H9 (cell line): ENCODE data around the gene ST6GAL2. TPM values are rescaled to one million over a fixed set of nuclear protein-coding genes. Genes with fewer than 3 reads are reported as not detected.

Experiments used
- DNase-seq: peaks from one replicate; pipeline ENCODE4 v3.0.0-alpha.2; 2017
- H2AFZ ChIP-seq: one replicate; pipeline ENCODE4 v1.6.1; 2013; ENCODE audit warnings: mild to moderate bottlenecking, low read length, control low read depth, moderate library complexity
- H2AK5ac ChIP-seq: 2 replicates; pipeline ENCODE4 v1.6.1; 2013; ENCODE audit warnings: low read length, control low read depth, mixed read lengths; ENCODE audit not compliant: insufficient read length
- H2BK120ac ChIP-seq: one replicate; pipeline ENCODE4 v1.6.1; 2013; ENCODE audit warnings: low read depth, mild to moderate bottlenecking, low read length, control low read depth, inconsistent platforms; ENCODE audit not compliant: poor library complexity, severe bottlenecking
- H2BK12ac ChIP-seq: 2 replicates; pipeline ENCODE4 v1.6.1; 2013; ENCODE audit warnings: low read length, control low read depth, mixed read lengths, low read depth; ENCODE audit not compliant: insufficient read length
- H2BK15ac ChIP-seq: 2 replicates; pipeline ENCODE4 v1.6.1; 2013; ENCODE audit warnings: low read depth, low read length, control low read depth
- H2BK20ac ChIP-seq: one replicate; pipeline ENCODE4 v1.6.1; 2013; ENCODE audit warnings: low read depth, mild to moderate bottlenecking, low read length, control low read depth, inconsistent platforms; ENCODE audit not compliant: poor library complexity, severe bottlenecking
- H2BK5ac ChIP-seq: 2 replicates; pipeline ENCODE4 v1.6.1; 2013; ENCODE audit warnings: low read length, control low read depth, mixed read lengths; ENCODE audit not compliant: insufficient read length
- H3K14ac ChIP-seq: 2 replicates; pipeline ENCODE4 v1.6.1; 2013; ENCODE audit warnings: low read length, control low read depth; ENCODE audit not compliant: insufficient read depth
- H3K18ac ChIP-seq: 2 replicates; pipeline ENCODE4 v1.6.1; 2013; ENCODE audit warnings: low read depth, mild to moderate bottlenecking, mixed read lengths, low read length, control low read depth; ENCODE audit not compliant: insufficient read length
- H3K23ac ChIP-seq: 2 replicates; pipeline ENCODE4 v1.6.1; 2013; ENCODE audit warnings: low read length, control low read depth, mixed read lengths, low read depth; ENCODE audit not compliant: insufficient read length
- H3K23me2 ChIP-seq: 2 replicates; pipeline ENCODE4 v1.6.1; 2013; ENCODE audit warnings: low read depth, mild to moderate bottlenecking, mixed read lengths, low read length, control low read depth; ENCODE audit not compliant: insufficient read length, poor library complexity, severe bottlenecking
- H3K27ac ChIP-seq: 2 replicates; pipeline ENCODE4 v1.5.1; 2013; ENCODE audit warnings: low read length, control low read depth, mixed read lengths, low read depth; ENCODE audit not compliant: insufficient read length
- H3K27me3 ChIP-seq: 2 replicates; pipeline ENCODE4 v1.6.1; 2013; ENCODE audit warnings: low read length, control low read depth, inconsistent platforms; ENCODE audit not compliant: insufficient read depth
- H3K4ac ChIP-seq: 2 replicates; pipeline ENCODE4 v1.6.1; 2013; ENCODE audit warnings: low read depth, mild to moderate bottlenecking, control low read depth, inconsistent platforms, low read length, moderate library complexity
- H3K4me1 ChIP-seq: 2 replicates; pipeline ENCODE4 v1.6.1; 2013; ENCODE audit warnings: low read length, control low read depth, inconsistent platforms; ENCODE audit not compliant: insufficient read depth
- H3K4me2 ChIP-seq: 2 replicates; pipeline ENCODE4 v1.6.1; 2013; ENCODE audit warnings: low read length, control low read depth, mixed read lengths; ENCODE audit not compliant: insufficient read length, insufficient read depth
- H3K56ac ChIP-seq: 2 replicates; pipeline ENCODE4 v1.6.1; 2013; ENCODE audit warnings: low read depth, mild to moderate bottlenecking, mixed read lengths, low read length, control low read depth; ENCODE audit not compliant: insufficient read length
- H3K79me1 ChIP-seq: 2 replicates; pipeline ENCODE4 v1.6.1; 2013; ENCODE audit warnings: low read depth, mild to moderate bottlenecking, moderate library complexity, low read length, control low read depth, inconsistent platforms; ENCODE audit not compliant: insufficient read depth, poor library complexity, severe bottlenecking
- H3K79me2 ChIP-seq: 2 replicates; pipeline ENCODE4 v1.6.1; 2013; ENCODE audit warnings: low read length, control low read depth, inconsistent platforms; ENCODE audit not compliant: insufficient read depth
- H3K9ac ChIP-seq: 2 replicates; pipeline ENCODE4 v1.6.1; 2013; ENCODE audit warnings: low read length, control low read depth, mixed read lengths; ENCODE audit not compliant: insufficient read length; ENCODE audit errors: extremely low read depth
- H3K9me3 ChIP-seq: one replicate; pipeline ENCODE4 v1.6.1; 2013; ENCODE audit warnings: low read depth, low read length, inconsistent platforms; ENCODE audit not compliant: control insufficient read depth
- H3T11ph ChIP-seq: one replicate; pipeline ENCODE4 v1.6.1; 2013; ENCODE audit warnings: mild to moderate bottlenecking, low read length, control low read depth, inconsistent platforms
- H4K20me1 ChIP-seq: one replicate; pipeline ENCODE4 v1.6.1; 2013; ENCODE audit not compliant: control insufficient read depth, insufficient read length, insufficient read depth
- H4K5ac ChIP-seq: 2 replicates; pipeline ENCODE4 v1.6.1; 2013; ENCODE audit warnings: low read depth, mild to moderate bottlenecking, mixed read lengths, low read length, control low read depth; ENCODE audit not compliant: insufficient read length
- H4K8ac ChIP-seq: replicated peaks from 2 replicates; pipeline ENCODE4 v1.6.1; 2013; ENCODE audit warnings: low read length, control low read depth, mixed read lengths, low read depth; ENCODE audit not compliant: insufficient read length
- H4K91ac ChIP-seq: 2 replicates; pipeline ENCODE4 v1.6.1; 2013; ENCODE audit warnings: low read depth, mild to moderate bottlenecking, moderate library complexity, mixed read lengths, low read length, control low read depth; ENCODE audit not compliant: insufficient read length
- H3K27ac Mint-ChIP-seq, 3 experiments: 2 replicates in 2 of 3; 3 replicates in 1 of 3; pipeline ENCODE4 v1.8.0; 2020 to 2021; ENCODE audit warnings: mixed read lengths in 3 of 3, mild to moderate bottlenecking in 1 of 3, moderate library complexity in 1 of 3
- H3K27me3 Mint-ChIP-seq: 2 replicates; pipeline ENCODE4 v1.8.0; 2021; ENCODE audit warnings: low read depth, mild to moderate bottlenecking, moderate library complexity, mixed read lengths
- H3K36me3 Mint-ChIP-seq, 3 experiments: 2 replicates in 2 of 3; 3 replicates in 1 of 3; pipeline ENCODE4 v1.8.0; 2020 to 2021; ENCODE audit warnings: low read depth in 3 of 3, mixed read lengths in 3 of 3; ENCODE audit not compliant: insufficient read depth in 1 of 3
- H3K4me1 Mint-ChIP-seq, 2 experiments: 2 replicates each; pipeline ENCODE4 v1.8.0; 2020; ENCODE audit warnings: mixed read lengths in 2 of 2
- H3K4me3 Mint-ChIP-seq, 2 experiments: 2 replicates in 1 of 2; 3 replicates in 1 of 2; pipeline ENCODE4 v1.8.0; 2020 to 2021; ENCODE audit warnings: mild to moderate bottlenecking in 2 of 2, mixed read lengths in 2 of 2, moderate library complexity in 1 of 2
- H3K9me3 Mint-ChIP-seq, 2 experiments: 2 replicates in 1 of 2; 3 replicates in 1 of 2; pipeline ENCODE4 v1.8.0; 2020; ENCODE audit warnings: mild to moderate bottlenecking in 2 of 2, mixed read lengths in 2 of 2, moderate library complexity in 1 of 2
- CTCF ChIP-seq: fragments of 200-600 bp; sonication (generic); conservative IDR thresholded peaks from 3 replicates; pipeline ENCODE4 v1.8.0; 2021; ENCODE audit warnings: antibody characterized with exemption, mild to moderate bottlenecking
- WGBS: extraction: QIAGEN DNeasy Blood & Tissue Kit; methylation state at CpG from one replicate; pipeline ENCODE4 v1.1.7; 2013; ENCODE audit warnings: missing lambda C conversion rate, low lambda C conversion rate, mixed read lengths; ENCODE audit not compliant: insufficient read length; ENCODE audit errors: extremely low coverage; 5-methylcytosine and 5-hydroxymethylcytosine counted together
- total RNA-seq: library from RNA; stranded (reverse); gene quantifications from 2 replicates; pipeline ENCODE4 v1.2.1, GENCODE V29; 2021

Gene ST6GAL2
- total RNA-seq, 1 experiment from 2014 or later = 7.6 TPM

GRCh38 chr2:106876699-106877098 lies 9.3 kb downstream of the ST6GAL2 start:
- Histone ChIP-seq H3K14ac (no peak overlapping the region), H3K18ac (no peak overlapping the region), H2AK5ac (no peak overlapping the region), H4K20me1 (no peaks in the 10 kb centered on the region), H3K27ac (no peak overlapping the region), H3K4me2 (no peak overlapping the region), H3K27me3 (no peaks in the 10 kb centered on the region), H2BK15ac (no peak overlapping the region), H3K79me1 (peaks cover 3% of the 10 kb centered on the region), H3K9ac (no peak overlapping the region), H3K56ac (no peak overlapping the region), H2AFZ (no peak overlapping the region), H4K91ac (no peak overlapping the region), H4K5ac (no peak overlapping the region), H3K23me2 (no peaks in the 10 kb centered on the region), H2BK5ac (no peak overlapping the region), H2BK120ac (no peak overlapping the region), H3K9me3 (no peaks in the 10 kb centered on the region), H3K79me2 (peaks cover 4% of the 10 kb centered on the region; the same call in 1 of the 2 replicates), H3K23ac (no peak overlapping the region), H3K4ac (no peak overlapping the region), H3T11ph (no peak overlapping the region), H2BK12ac (no peak overlapping the region), H3K4me1 (no peaks in the 10 kb centered on the region), H4K8ac (no peak overlapping the region), H2BK20ac (no peak overlapping the region)
- H3K27ac Mint-ChIP-seq = no peak overlapping the region
- H3K9me3 Mint-ChIP-seq = no peaks in the 10 kb centered on the region
- H3K4me1 Mint-ChIP-seq = no peaks in the 10 kb centered on the region
- no peak overlapping the region for H3K4me3 Mint-ChIP-seq
- H3K27me3 Mint-ChIP-seq = no peaks in the 10 kb centered on the region
- DNase-seq = no peak
- no CpG with 5 or more reads among the region's 5 CpGs for WGBS
- H3K36me3 Mint-ChIP-seq = no peaks in the 10 kb centered on the region; a peak in 1 of 7 replicates
- no peak for TF ChIP-seq CTCF
